H1 (cell line): Measurements from ENCODE around the gene SOX1. TPM values are rescaled to one million over a fixed set of nuclear protein-coding genes. Genes with fewer than 3 reads are reported as not detected.

ENCODE experiments used
- ATF2 ChIP-seq: IDR thresholded peaks from 2 replicates; pipeline ENCODE4 v1.6.1; 2012; ENCODE audit warnings: low read length, inconsistent platforms
- CHD1 ChIP-seq: IDR thresholded peaks from 2 replicates; pipeline ENCODE4 v1.6.1; 2012; ENCODE audit warnings: low read depth, low read length, improper control_type of control experiment
- JUND ChIP-seq: IDR thresholded peaks from 2 replicates; pipeline ENCODE4 v1.6.1; 2011; ENCODE audit warnings: mild to moderate bottlenecking, improper control_type of control experiment, low read length
- KDM5A ChIP-seq: fragments of 200-600 bp; IDR thresholded peaks from 2 replicates; pipeline ENCODE4 v1.7.1; 2012; ENCODE audit warnings: mild to moderate bottlenecking, low read length, inconsistent platforms, mixed read lengths
- NANOG ChIP-seq: IDR thresholded peaks from 2 replicates; pipeline ENCODE4 v1.6.1; 2011; ENCODE audit warnings: low read length, low read depth, mild to moderate bottlenecking, inconsistent platforms; ENCODE audit not compliant: insufficient read depth, poor library complexity, severe bottlenecking
- POLR2AphosphoS5 ChIP-seq: IDR thresholded peaks from 2 replicates; pipeline ENCODE4 v1.6.1; 2011; ENCODE audit warnings: low read depth, low read length
- POU5F1 ChIP-seq: IDR thresholded peaks from 2 replicates; pipeline ENCODE4 v1.6.1; 2011; ENCODE audit warnings: low read depth, mild to moderate bottlenecking, low read length, moderate library complexity
- RFX5 ChIP-seq: IDR thresholded peaks from 2 replicates; pipeline ENCODE4 v1.6.1; 2011; ENCODE audit warnings: low read depth, low read length, improper control_type of control experiment, borderline replicate concordance
- SIRT6 ChIP-seq: IDR thresholded peaks from one replicate; pipeline ENCODE4 v1.7.1; 2012; ENCODE audit warnings: low read length, inconsistent platforms
- ZNF274 ChIP-seq: IDR thresholded peaks from 2 replicates; pipeline ENCODE4 v1.7.0; 2012; ENCODE audit warnings: low read length, borderline replicate concordance; ENCODE audit errors: extremely low read depth
- polyA plus RNA-seq, 7 experiments: library from polyadenylated mRNA; depleted of rRNA in 3 of 7; stranded (reverse) in 5 of 7; unstranded in 2 of 7; fragments of >200 nt in 5 of 7; fragments of 200-250 nt in 2 of 7; gene quantifications; 1 replicate in 5 of 7; 2 replicates in 1 of 7; 4 replicates in 1 of 7; pipeline versions ENCODE4 v1.2.1 to v1.2.3, GENCODE V29; 2011 to 2013; ENCODE audit warnings: missing spikeins in 2 of 7, mixed read lengths in 2 of 7
- total RNA-seq: library from RNA; stranded (reverse); fragmentation: NEBNext Ultra II Directional; extraction: Animal tissue kit (Norgen Biotek cat#: 25700); gene quantifications from 2 replicates; pipeline ENCODE4 v1.2.1, GENCODE V29; 2021
- TF ChIP-seq, protein P1 (sequence below): fragments of 300-600 bp; sonication (generic); IDR thresholded peaks from 2 replicates; pipeline ENCODE4 v1.7.1; 2012; ENCODE audit warnings: low read length, moderate library complexity, mild to moderate bottlenecking, inconsistent platforms; ENCODE audit not compliant: insufficient replicate concordance

SOX1 gene
- total and polyA plus RNA-seq, 2 of the 8 experiments (the other 6 are each of a cell fraction or from before 2014, with no cell fraction given): 0.03 to 0.09 TPM

- TF ChIP-seq, protein P1, sequence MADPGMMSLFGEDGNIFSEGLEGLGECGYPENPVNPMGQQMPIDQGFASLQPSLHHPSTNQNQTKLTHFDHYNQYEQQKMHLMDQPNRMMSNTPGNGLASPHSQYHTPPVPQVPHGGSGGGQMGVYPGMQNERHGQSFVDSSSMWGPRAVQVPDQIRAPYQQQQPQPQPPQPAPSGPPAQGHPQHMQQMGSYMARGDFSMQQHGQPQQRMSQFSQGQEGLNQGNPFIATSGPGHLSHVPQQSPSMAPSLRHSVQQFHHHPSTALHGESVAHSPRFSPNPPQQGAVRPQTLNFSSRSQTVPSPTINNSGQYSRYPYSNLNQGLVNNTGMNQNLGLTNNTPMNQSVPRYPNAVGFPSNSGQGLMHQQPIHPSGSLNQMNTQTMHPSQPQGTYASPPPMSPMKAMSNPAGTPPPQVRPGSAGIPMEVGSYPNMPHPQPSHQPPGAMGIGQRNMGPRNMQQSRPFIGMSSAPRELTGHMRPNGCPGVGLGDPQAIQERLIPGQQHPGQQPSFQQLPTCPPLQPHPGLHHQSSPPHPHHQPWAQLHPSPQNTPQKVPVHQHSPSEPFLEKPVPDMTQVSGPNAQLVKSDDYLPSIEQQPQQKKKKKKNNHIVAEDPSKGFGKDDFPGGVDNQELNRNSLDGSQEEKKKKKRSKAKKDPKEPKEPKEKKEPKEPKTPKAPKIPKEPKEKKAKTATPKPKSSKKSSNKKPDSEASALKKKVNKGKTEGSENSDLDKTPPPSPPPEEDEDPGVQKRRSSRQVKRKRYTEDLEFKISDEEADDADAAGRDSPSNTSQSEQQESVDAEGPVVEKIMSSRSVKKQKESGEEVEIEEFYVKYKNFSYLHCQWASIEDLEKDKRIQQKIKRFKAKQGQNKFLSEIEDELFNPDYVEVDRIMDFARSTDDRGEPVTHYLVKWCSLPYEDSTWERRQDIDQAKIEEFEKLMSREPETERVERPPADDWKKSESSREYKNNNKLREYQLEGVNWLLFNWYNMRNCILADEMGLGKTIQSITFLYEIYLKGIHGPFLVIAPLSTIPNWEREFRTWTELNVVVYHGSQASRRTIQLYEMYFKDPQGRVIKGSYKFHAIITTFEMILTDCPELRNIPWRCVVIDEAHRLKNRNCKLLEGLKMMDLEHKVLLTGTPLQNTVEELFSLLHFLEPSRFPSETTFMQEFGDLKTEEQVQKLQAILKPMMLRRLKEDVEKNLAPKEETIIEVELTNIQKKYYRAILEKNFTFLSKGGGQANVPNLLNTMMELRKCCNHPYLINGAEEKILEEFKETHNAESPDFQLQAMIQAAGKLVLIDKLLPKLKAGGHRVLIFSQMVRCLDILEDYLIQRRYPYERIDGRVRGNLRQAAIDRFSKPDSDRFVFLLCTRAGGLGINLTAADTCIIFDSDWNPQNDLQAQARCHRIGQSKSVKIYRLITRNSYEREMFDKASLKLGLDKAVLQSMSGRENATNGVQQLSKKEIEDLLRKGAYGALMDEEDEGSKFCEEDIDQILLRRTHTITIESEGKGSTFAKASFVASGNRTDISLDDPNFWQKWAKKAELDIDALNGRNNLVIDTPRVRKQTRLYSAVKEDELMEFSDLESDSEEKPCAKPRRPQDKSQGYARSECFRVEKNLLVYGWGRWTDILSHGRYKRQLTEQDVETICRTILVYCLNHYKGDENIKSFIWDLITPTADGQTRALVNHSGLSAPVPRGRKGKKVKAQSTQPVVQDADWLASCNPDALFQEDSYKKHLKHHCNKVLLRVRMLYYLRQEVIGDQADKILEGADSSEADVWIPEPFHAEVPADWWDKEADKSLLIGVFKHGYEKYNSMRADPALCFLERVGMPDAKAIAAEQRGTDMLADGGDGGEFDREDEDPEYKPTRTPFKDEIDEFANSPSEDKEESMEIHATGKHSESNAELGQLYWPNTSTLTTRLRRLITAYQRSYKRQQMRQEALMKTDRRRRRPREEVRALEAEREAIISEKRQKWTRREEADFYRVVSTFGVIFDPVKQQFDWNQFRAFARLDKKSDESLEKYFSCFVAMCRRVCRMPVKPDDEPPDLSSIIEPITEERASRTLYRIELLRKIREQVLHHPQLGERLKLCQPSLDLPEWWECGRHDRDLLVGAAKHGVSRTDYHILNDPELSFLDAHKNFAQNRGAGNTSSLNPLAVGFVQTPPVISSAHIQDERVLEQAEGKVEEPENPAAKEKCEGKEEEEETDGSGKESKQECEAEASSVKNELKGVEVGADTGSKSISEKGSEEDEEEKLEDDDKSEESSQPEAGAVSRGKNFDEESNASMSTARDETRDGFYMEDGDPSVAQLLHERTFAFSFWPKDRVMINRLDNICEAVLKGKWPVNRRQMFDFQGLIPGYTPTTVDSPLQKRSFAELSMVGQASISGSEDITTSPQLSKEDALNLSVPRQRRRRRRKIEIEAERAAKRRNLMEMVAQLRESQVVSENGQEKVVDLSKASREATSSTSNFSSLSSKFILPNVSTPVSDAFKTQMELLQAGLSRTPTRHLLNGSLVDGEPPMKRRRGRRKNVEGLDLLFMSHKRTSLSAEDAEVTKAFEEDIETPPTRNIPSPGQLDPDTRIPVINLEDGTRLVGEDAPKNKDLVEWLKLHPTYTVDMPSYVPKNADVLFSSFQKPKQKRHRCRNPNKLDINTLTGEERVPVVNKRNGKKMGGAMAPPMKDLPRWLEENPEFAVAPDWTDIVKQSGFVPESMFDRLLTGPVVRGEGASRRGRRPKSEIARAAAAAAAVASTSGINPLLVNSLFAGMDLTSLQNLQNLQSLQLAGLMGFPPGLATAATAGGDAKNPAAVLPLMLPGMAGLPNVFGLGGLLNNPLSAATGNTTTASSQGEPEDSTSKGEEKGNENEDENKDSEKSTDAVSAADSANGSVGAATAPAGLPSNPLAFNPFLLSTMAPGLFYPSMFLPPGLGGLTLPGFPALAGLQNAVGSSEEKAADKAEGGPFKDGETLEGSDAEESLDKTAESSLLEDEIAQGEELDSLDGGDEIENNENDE: no peak
- TF ChIP-seq SIRT6 (no peak), POLR2AphosphoS5 (no peak), ATF2 (no peak), RFX5 (no peak), JUND (no peak), CHD1 (no peak), ZNF274 (no peak), KDM5A (no peak), NANOG (no peak), POU5F1 (no peak)
Measured at GRCh38 chr13:112028481-112028880, 38.5 kb upstream of the SOX1 start (continued).
